Endothelial cell of umbilical vein (primary cell): ENCODE data around the gene BEAN1. TPM values are rescaled to one million over a fixed set of nuclear protein-coding genes. Genes with fewer than 3 reads are reported as not detected.

ENCODE experiments used
- BruUV-seq: library from RNA; stranded (reverse); fragments of 400-500 nt; replicated peaks from 2 replicates; lab custom pipeline; 2021; lab: Mats Ljungman, UMichigan
- CTCF ChIA-PET: fragments of 300-600, 350-600 bp; sonication (Branson Sonifier 250); formaldehyde crosslinking; loops from one replicate; lab custom pipeline; 2021; ENCODE audit warnings: antibody characterized with exemption, inconsistent platforms; lab: Charles Lee
- POLR2A ChIA-PET: fragments of 300-600, 350-600 bp; sonication (Branson Sonifier 250); formaldehyde crosslinking; loops from one replicate; lab custom pipeline; 2021; ENCODE audit warnings: antibody characterized with exemption, inconsistent platforms; lab: Charles Lee
- DNase-seq: peaks from one replicate; pipeline ENCODE4 v3.0.0-alpha.2; 2011; ENCODE audit warnings: low read depth, low spot score
- FAIRE-seq: peaks from 2 replicates; lab custom pipeline; 2011; peaks lifted over from hg19 to GRCh38; lab: Jason Lieb, UNC
- H2AFZ ChIP-seq: 2 replicates; pipeline ENCODE4 v1.6.0; 2012; ENCODE audit warnings: low read depth, low read length, control low read depth, inconsistent platforms
- H3K27ac ChIP-seq: 2 replicates; pipeline ENCODE4 v1.5.1; 2011; ENCODE audit warnings: low read depth, mild to moderate bottlenecking, control low read depth, low read length, moderate library complexity; ENCODE audit not compliant: insufficient read depth
- H3K27me3 ChIP-seq, 2 experiments: 2 replicates each; pipeline versions ENCODE4 v1.6.0 to v1.6.1; 2011; ENCODE audit warnings: low read length in 2 of 2, mixed read lengths in 1 of 2; ENCODE audit not compliant: control insufficient read depth in 2 of 2, insufficient read depth in 2 of 2
- H3K36me3 ChIP-seq, 2 experiments: 2 replicates in 1 of 2; 3 replicates in 1 of 2; pipeline ENCODE4 v1.5.1; 2011; ENCODE audit warnings: low read length in 2 of 2, mild to moderate bottlenecking in 1 of 2, moderate library complexity in 1 of 2; ENCODE audit not compliant: control insufficient read depth in 2 of 2, insufficient read depth in 2 of 2; ENCODE audit errors: extremely low read depth in 1 of 2
- H3K4me1 ChIP-seq: 3 replicates; pipeline ENCODE4 v1.5.1; 2011; ENCODE audit warnings: mild to moderate bottlenecking, low read length; ENCODE audit not compliant: control insufficient read depth, insufficient read depth; ENCODE audit errors: extremely low read depth
- H3K4me2 ChIP-seq: 2 replicates; pipeline ENCODE4 v1.6.1; 2011; ENCODE audit warnings: low read length, control low read depth, mixed read lengths; ENCODE audit not compliant: insufficient read depth
- H3K4me3 ChIP-seq, 3 experiments: fragments of 200-600 bp in 1 of 3; sonication (generic), shearing (Covaris generic) in 1 of 3; replicated peaks in 1 of 3; 2 replicates each; pipeline ENCODE4 v1.5.1; 2011 to 2016; ENCODE audit warnings: control low read depth in 3 of 3, low read length in 3 of 3, mild to moderate bottlenecking in 2 of 3, inconsistent platforms in 1 of 3, low read depth in 1 of 3, moderate library complexity in 1 of 3; ENCODE audit not compliant: insufficient read depth in 1 of 3
- H3K79me2 ChIP-seq: 2 replicates; pipeline ENCODE4 v1.6.0; 2012; ENCODE audit warnings: low read length, inconsistent platforms; ENCODE audit not compliant: control insufficient read depth, insufficient read depth
- H3K9ac ChIP-seq: replicated peaks from 2 replicates; pipeline ENCODE3; 2011; ENCODE audit warnings: low read length, control low read depth; ENCODE audit not compliant: insufficient read depth; ENCODE audit errors: extremely low read depth
- H3K9me1 ChIP-seq: replicated peaks from 3 replicates; pipeline ENCODE4 v1.6.0; 2011; ENCODE audit warnings: mild to moderate bottlenecking, low read length; ENCODE audit not compliant: control insufficient read depth, insufficient read depth; ENCODE audit errors: extremely low read depth
- H3K9me3 ChIP-seq: replicated peaks from 2 replicates; pipeline ENCODE4 v1.5.1; 2012; ENCODE audit warnings: low read length, inconsistent platforms; ENCODE audit not compliant: control insufficient read depth, insufficient read depth
- H4K20me1 ChIP-seq: replicated peaks from 2 replicates; pipeline ENCODE3; 2011; ENCODE audit warnings: mild to moderate bottlenecking, low read length; ENCODE audit not compliant: control insufficient read depth, insufficient read depth; ENCODE audit errors: extremely low read depth
- EZH2 ChIP-seq: IDR thresholded peaks from 2 replicates; pipeline ENCODE4 v1.6.1; 2012; ENCODE audit warnings: borderline replicate concordance, low read depth, mild to moderate bottlenecking, moderate library complexity, low read length, inconsistent platforms; ENCODE audit not compliant: severe bottlenecking
- FOS ChIP-seq: IDR thresholded peaks from 2 replicates; pipeline ENCODE4 v1.6.1; 2011; ENCODE audit warnings: mild to moderate bottlenecking, low read length, moderate library complexity, borderline replicate concordance; ENCODE audit not compliant: insufficient read depth
- GATA2 ChIP-seq: IDR thresholded peaks from 2 replicates; pipeline ENCODE4 v1.7.0; 2011; ENCODE audit warnings: low read depth, mild to moderate bottlenecking, moderate library complexity, mixed read lengths, low read length; ENCODE audit not compliant: insufficient read length, insufficient read depth
- JUN ChIP-seq: IDR thresholded peaks from 2 replicates; pipeline ENCODE4 v1.6.1; 2011; ENCODE audit warnings: borderline replicate concordance, low read depth; ENCODE audit not compliant: insufficient read length, insufficient read depth
- MYC ChIP-seq: IDR thresholded peaks from one replicate; pipeline ENCODE4 v1.6.1; 2011; ENCODE audit warnings: mild to moderate bottlenecking, low read depth, low read length
- POLR2A ChIP-seq: IDR thresholded peaks from 2 replicates; pipeline ENCODE4 v1.6.1; 2012; ENCODE audit warnings: low read depth, mild to moderate bottlenecking, control low read depth, low read length
- POLR2AphosphoS5 ChIP-seq: IDR thresholded peaks from 2 replicates; pipeline ENCODE4 v1.6.1; 2012; ENCODE audit warnings: low read depth, mild to moderate bottlenecking, control low read depth, low read length, moderate library complexity; ENCODE audit not compliant: insufficient read depth
- dilution Hi-C: fragments of 300-500 bp; cut with MboI; formaldehyde crosslinking; loops from one replicate; pipeline ENCODE4 v1.15.0; 2019; ENCODE audit warnings: low sequenced_read_pairs; ENCODE audit not compliant: extremely low pct_ligation_motif_present
- intact Hi-C: fragments of 100-400 bp; cut with micrococcal nuclease; formaldehyde crosslinking; loops from one replicate; pipeline ENCODE4 v1.10.0; 2022
- polyA plus RNA-seq, 4 experiments: library from polyadenylated mRNA; depleted of rRNA in 3 of 4; stranded (reverse) in 3 of 4; unstranded in 1 of 4; fragments of >200 nt; gene quantifications; 2 replicates each; pipeline versions ENCODE4 v1.2.1 to v1.2.3, GENCODE V29; 2011 to 2012; ENCODE audit warnings: missing spikeins in 1 of 4
- total RNA-seq: library from RNA; stranded (reverse); gene quantifications from 2 replicates; pipeline ENCODE4 v1.2.3, GENCODE V29; 2021
- TF ChIP-seq, protein P1 (sequence below): IDR thresholded peaks from 2 replicates; pipeline ENCODE4 v1.6.1; 2011; ENCODE audit not compliant: insufficient read depth, insufficient read length
- TF ChIP-seq, protein P2 (sequence below), 2 donors: IDR thresholded peaks; 1 replicate in 1 of 2; 2 replicates in 1 of 2; pipeline ENCODE4 v1.5.1; 2011; ENCODE audit warnings: low read length in 2 of 2, mild to moderate bottlenecking in 2 of 2, moderate library complexity in 2 of 2, control low read depth in 1 of 2, inconsistent platforms in 1 of 2, low read depth in 1 of 2; ENCODE audit not compliant: insufficient read depth in 1 of 2; ENCODE audit errors: extremely low read depth in 1 of 2

BEAN1 gene
- total and polyA plus RNA-seq, 2 donors (not counting 3 experiments of a cell fraction or from before 2014, with no cell fraction given): not detected

DNA sequence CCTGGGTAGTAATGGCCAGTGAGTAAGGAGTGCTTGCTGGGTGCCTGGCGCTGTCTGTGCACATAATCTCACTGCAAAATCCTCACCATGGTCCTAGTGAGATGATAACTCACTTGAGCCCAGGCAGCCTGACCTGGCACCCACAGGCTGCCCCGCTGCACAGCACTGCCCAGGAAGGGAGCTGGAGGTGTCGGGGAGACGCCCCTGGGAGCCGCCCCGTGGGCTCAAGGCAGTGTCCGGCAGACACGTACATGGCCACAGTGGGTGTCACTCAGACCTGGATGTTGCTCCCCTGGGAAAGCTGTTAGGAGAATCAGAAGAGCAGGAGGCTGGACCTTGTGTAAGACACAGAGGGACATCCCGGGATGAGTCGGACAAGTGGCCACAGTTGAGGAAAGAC is 44.2 kb downstream of the BEAN1 start:
- H3K9me3 ChIP-seq: no peaks in the 10 kb centered on the region
- H3K4me2 ChIP-seq: no peak overlapping the region
- ChIA-PET POLR2A (no interaction called here), CTCF (interaction anchor here (0.9 to 3.0 kb wide), 6 partner anchors 12 to 137 kb away, joined by 3 to 8 read pairs (median 4); no protein-coding TSS in a partner anchor)
- dilution Hi-C loops: no loop called here
- no peaks in the 10 kb centered on the region for H3K36me3 ChIP-seq
- H4K20me1 ChIP-seq: no peaks in the 10 kb centered on the region
- DNase-seq (no peak), FAIRE-seq (no peak)
- no peak for TF ChIP-seq POLR2AphosphoS5
- TF ChIP-seq FOS: no peak
- no peak for TF ChIP-seq EZH2
- TF ChIP-seq, protein P1, sequence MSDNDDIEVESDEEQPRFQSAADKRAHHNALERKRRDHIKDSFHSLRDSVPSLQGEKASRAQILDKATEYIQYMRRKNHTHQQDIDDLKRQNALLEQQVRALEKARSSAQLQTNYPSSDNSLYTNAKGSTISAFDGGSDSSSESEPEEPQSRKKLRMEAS: no peak
- TF ChIP-seq POLR2A: no peak
- TF ChIP-seq, protein P2, sequence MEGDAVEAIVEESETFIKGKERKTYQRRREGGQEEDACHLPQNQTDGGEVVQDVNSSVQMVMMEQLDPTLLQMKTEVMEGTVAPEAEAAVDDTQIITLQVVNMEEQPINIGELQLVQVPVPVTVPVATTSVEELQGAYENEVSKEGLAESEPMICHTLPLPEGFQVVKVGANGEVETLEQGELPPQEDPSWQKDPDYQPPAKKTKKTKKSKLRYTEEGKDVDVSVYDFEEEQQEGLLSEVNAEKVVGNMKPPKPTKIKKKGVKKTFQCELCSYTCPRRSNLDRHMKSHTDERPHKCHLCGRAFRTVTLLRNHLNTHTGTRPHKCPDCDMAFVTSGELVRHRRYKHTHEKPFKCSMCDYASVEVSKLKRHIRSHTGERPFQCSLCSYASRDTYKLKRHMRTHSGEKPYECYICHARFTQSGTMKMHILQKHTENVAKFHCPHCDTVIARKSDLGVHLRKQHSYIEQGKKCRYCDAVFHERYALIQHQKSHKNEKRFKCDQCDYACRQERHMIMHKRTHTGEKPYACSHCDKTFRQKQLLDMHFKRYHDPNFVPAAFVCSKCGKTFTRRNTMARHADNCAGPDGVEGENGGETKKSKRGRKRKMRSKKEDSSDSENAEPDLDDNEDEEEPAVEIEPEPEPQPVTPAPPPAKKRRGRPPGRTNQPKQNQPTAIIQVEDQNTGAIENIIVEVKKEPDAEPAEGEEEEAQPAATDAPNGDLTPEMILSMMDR (IDR thresholded peaks at IDR 0.05; ENCODE audit: extremely low read depth in 1 of 2, insufficient read depth in 1 of 2, low read depth in 1 of 2, low read length in 2 of 2): no peak
- TF ChIP-seq JUN: no peak
- TF ChIP-seq GATA2: no peak
- no peak for TF ChIP-seq MYC
- no peak overlapping the region for H3K27ac ChIP-seq
- no peak overlapping the region for H3K4me3 ChIP-seq
- peaks cover 0 to 11% of the 10 kb centered on the region in 2 experiments for H3K27me3 ChIP-seq
- H2AFZ ChIP-seq: no peak overlapping the region
- H3K9ac ChIP-seq: no peak overlapping the region
- H3K4me1 ChIP-seq: peaks cover 5% of the 10 kb centered on the region
- H3K9me1 ChIP-seq: no peaks in the 10 kb centered on the region
- intact Hi-C loops: no loop called here
- no peaks in the 10 kb centered on the region for H3K79me2 ChIP-seq
- no TSS peak for BruUV-seq
